HG03442 (cell line): Measurements from ENCODE around the gene ELANE.

ENCODE experiments used
- ATAC-seq: cut with Tn5 transposase; IDR thresholded peaks from one replicate; pipeline ENCODE4 v1.9.1; 2021; ENCODE audit warnings: mild to moderate bottlenecking, moderate library complexity; ENCODE audit not compliant: unreplicated experiment

ELANE gene

GRCh38 chr19:861141-861755, 9.1 kb downstream of the ELANE start:
- ATAC-seq, result no peak

GRCh38 chr19:861756-862580, 9.9 kb downstream of the ELANE start:
- ATAC-seq, result no peak

GRCh38 chr19:862581-863314, 10.6 kb downstream of the ELANE start:
- no peak for ATAC-seq

GRCh38 chr19:863315-863620, 11.2 kb downstream of the ELANE start:
- no peak for ATAC-seq

- no peak for ATAC-seq
Measured at GRCh38 chr19:866769-867300, 14.7 kb downstream of the ELANE start.

- no peak for ATAC-seq
Measured at GRCh38 chr19:867301-867793, 15.2 kb downstream of the ELANE start.

- ATAC-seq, result no peak
Measured at GRCh38 chr19:867855-868457, 15.9 kb downstream of the ELANE start.

- ATAC-seq, result no peak
Measured at GRCh38 chr19:868458-869244, 16.5 kb downstream of the ELANE start.

- no peak for ATAC-seq
Measured at GRCh38 chr19:869245-870177, 17.4 kb downstream of the ELANE start.

GRCh38 chr19:870314-870713, 18.2 kb downstream of the ELANE start:
- no peak for ATAC-seq

- no peak for ATAC-seq
Measured at GRCh38 chr19:870963-871401, 18.9 kb downstream of the ELANE start.

GRCh38 chr19:871446-872265, 19.6 kb downstream of the ELANE start:
- ATAC-seq, result no peak

GRCh38 chr19:872266-872951, 20.3 kb downstream of the ELANE start:
- ATAC-seq, result no peak

- ATAC-seq, result no peak
Measured at GRCh38 chr19:873084-873483, 21.0 kb downstream of the ELANE start.

GRCh38 chr19:873561-874041, 21.5 kb downstream of the ELANE start:
- no peak for ATAC-seq

GRCh38 chr19:875265-875879, 23.3 kb downstream of the ELANE start:
- ATAC-seq, result no peak

GRCh38 chr19:876089-876488, 24.0 kb downstream of the ELANE start:
- no peak for ATAC-seq
